Measurements from ENCODE around the gene ZNF254.

Gene ZNF254

GRCh38 chr19:24064175-24064574 is 22.8 kb upstream of the ZNF254 start:
- H3K36me3 ChIP-seq: peaks cover 28 to 63% (median 35%) of the 10 kb centered on the region in 3 donors
- H3K27ac ChIP-seq: no peak overlapping the region
- TF ChIP-seq CTCF (IDR thresholded peaks at IDR 0.05): no peak
- H3K4me1 ChIP-seq: no peaks in the 10 kb centered on the region
- DNase-seq: no peak
- intact Hi-C loops (cut with DNase I; ENCODE audit: low total_unique reads): no loop called here
- H3K27me3 ChIP-seq: no peaks in the 10 kb centered on the region
- no peak overlapping the region for H3K4me3 ChIP-seq
- H3K9me3 ChIP-seq: no peaks in the 10 kb centered on the region

DNA sequence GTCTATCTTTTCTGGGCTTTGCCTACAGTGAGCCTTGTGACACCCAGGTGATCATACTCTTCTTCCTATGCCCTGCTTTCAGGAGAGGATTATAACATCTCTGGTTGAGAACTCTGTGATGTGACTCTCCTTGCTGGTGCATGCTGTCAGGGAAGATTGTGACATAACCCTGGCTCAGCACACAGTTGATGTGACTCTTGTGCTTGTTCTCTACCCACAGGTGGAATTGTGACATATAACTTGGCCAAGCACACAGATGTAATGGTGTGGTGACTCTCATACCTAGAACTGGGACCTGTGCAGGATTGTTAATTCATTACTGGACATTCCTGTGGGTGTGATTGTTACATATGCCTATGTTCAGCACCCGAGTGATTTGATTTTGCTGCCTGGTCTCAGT is 21.7 kb upstream of the ZNF254 start:
- H3K36me3 ChIP-seq: peaks cover 19 to 60% (median 24%) of the 10 kb centered on the region in 3 donors
- intact Hi-C loops (cut with DNase I; ENCODE audit: low total_unique reads): no loop called here
- TF ChIP-seq CTCF (IDR thresholded peaks at IDR 0.05): no peak

DNA sequence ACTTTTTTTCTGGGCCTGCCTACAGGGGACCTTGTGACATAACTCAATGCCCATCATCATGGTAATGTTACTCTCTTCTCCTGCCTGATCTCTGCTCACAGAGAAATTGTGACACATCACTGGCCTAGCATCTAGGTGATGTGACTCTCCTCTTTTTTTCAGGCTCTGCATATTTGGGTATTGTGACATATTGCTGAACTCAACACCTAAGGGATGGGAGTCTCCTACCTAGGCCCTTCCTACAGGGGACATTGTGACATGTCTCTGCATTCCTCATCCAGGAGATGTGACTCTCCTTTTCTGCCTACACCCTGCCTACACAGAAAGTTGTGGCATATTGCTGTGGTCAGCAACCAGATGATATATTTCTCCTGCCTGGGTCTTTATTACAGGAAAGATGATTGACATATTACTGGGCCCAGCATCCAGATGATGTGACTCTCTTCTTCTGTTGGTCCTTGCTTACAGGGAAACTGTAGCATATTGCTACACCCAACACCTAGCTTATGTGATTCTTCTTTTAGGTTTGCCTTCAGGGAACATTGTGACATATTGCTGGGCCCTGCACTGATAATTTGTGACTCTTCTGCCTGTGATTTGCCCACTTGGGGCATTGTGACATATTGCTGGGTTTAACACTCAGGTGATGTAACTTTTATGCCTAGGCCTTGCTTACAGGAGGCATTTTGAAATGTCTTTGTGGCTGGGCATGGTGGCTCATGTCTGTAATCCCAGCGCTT is 21.0 kb upstream of the ZNF254 start:
- peaks cover 17 to 53% (median 17%) of the 10 kb centered on the region in 3 donors for H3K36me3 ChIP-seq
- no peak for DNase-seq
- intact Hi-C loops (cut with DNase I; ENCODE audit: low total_unique reads): no loop called here
- no peak for TF ChIP-seq CTCF (IDR thresholded peaks at IDR 0.05)
- no peak overlapping the region for H3K27ac ChIP-seq
- no peaks in the 10 kb centered on the region for H3K9me3 ChIP-seq
- H3K27me3 ChIP-seq: no peaks in the 10 kb centered on the region
- no peak overlapping the region for H3K4me3 ChIP-seq
- H3K4me1 ChIP-seq: no peaks in the 10 kb centered on the region

More for the DNA sequence above, 21.7 kb upstream of the ZNF254 start:
- Histone ChIP-seq H3K27me3 (no peaks in the 10 kb centered on the region), H3K4me1 (no peaks in the 10 kb centered on the region), H3K27ac (no peak overlapping the region), H3K4me3 (no peak overlapping the region), H3K9me3 (no peaks in the 10 kb centered on the region)
- no peak for DNase-seq

- TF ChIP-seq CTCF (IDR thresholded peaks at IDR 0.05): no peak
- Histone ChIP-seq H3K27ac (no peak overlapping the region), H3K4me3 (no peak overlapping the region), H3K4me1 (no peaks in the 10 kb centered on the region), H3K9me3 (no peaks in the 10 kb centered on the region), H3K36me3 (peaks cover 22 to 78% (median 31%) of the 10 kb centered on the region in 3 donors), H3K27me3 (no peaks in the 10 kb centered on the region)
- DNase-seq: peak in 1 of 2 donors; percentile 13
- intact Hi-C loops (cut with DNase I; ENCODE audit: low total_unique reads): no loop called here
Measured at GRCh38 chr19:24069905-24070657, 16.9 kb upstream of the ZNF254 start.

GRCh38 chr19:24071078-24071477 is 15.9 kb upstream of the ZNF254 start:
- no peaks in the 10 kb centered on the region for H3K9me3 ChIP-seq
- peaks cover 20 to 69% (median 23%) of the 10 kb centered on the region in 3 donors for H3K36me3 ChIP-seq
- peak in 1 of 2 donors; percentile 4 for DNase-seq
- no peak overlapping the region for H3K4me3 ChIP-seq
- intact Hi-C loops (cut with DNase I; ENCODE audit: low total_unique reads): no loop called here
- no peaks in the 10 kb centered on the region for H3K4me1 ChIP-seq
- H3K27me3 ChIP-seq: no peaks in the 10 kb centered on the region
- no peak for TF ChIP-seq CTCF (IDR thresholded peaks at IDR 0.05)
- no peak overlapping the region for H3K27ac ChIP-seq
